ENCODE results near the gene DUS1L.

GRCh38 chr17:82059272-82060000 is 6.2 kb downstream of the DUS1L start:
- TF ChIP-seq CTCF (conservative IDR thresholded peaks at IDR 0.05; ENCODE audit: low read length) = no peak
- TF ChIP-seq EZH2phosphoT487 (IDR thresholded peaks at IDR 0.05; ENCODE audit: borderline replicate concordance) = no peak
